CD4-positive, alpha-beta T cell treated with Interleukin-1 beta for 1 hour (primary cell): Measurements from ENCODE around the gene LEMD2.

ENCODE experiments used
- DNase-seq, 2 donors: peaks; one replicate each; pipeline ENCODE4 v3.0.0-alpha.2; 2020 to 2022

Gene LEMD2

GRCh38 chr6:33754222-33754621 is 34.7 kb downstream of the LEMD2 start:
- no peak for DNase-seq

- DNase-seq: no peak
Observed at GRCh38 chr6:33752646-33753015, 36.3 kb downstream of the LEMD2 start.

GRCh38 chr6:33751771-33752645 is 36.9 kb downstream of the LEMD2 start:
- DNase-seq: no peak

- DNase-seq: no peak
Observed at GRCh38 chr6:33750244-33750991, 38.5 kb downstream of the LEMD2 start.

GRCh38 chr6:33749401-33749800 is 39.5 kb downstream of the LEMD2 start:
- no peak for DNase-seq

GRCh38 chr6:33748841-33749240 is 40.1 kb downstream of the LEMD2 start:
- no peak for DNase-seq

GRCh38 chr6:33747823-33748222 is 41.1 kb downstream of the LEMD2 start:
- DNase-seq: no peak

GRCh38 chr6:33746651-33747100 is 42.3 kb downstream of the LEMD2 start, which contains the start of gene IP6K3:
Gene IP6K3, minus strand, starts transcription at chr6:33746905. Its CDS starts 11,429 bp downstream, at chr6:33735476.
- DNase-seq: no peak

GRCh38 chr6:33746036-33746600 is 42.8 kb downstream of the LEMD2 start:
- no peak for DNase-seq

- DNase-seq: no peak
Observed at GRCh38 chr6:33745548-33745947, 43.4 kb downstream of the LEMD2 start.

- no peak for DNase-seq
Observed at GRCh38 chr6:33744895-33745546, 43.9 kb downstream of the LEMD2 start.

- peak; percentile 66 to 72 for DNase-seq
Observed at GRCh38 chr6:33744001-33744848, 44.7 kb downstream of the LEMD2 start.

- DNase-seq: no peak
Observed at GRCh38 chr6:33742837-33743236, 46.1 kb downstream of the LEMD2 start.

GRCh38 chr6:33742092-33742491 is 46.8 kb downstream of the LEMD2 start:
- DNase-seq: no peak

- no peak for DNase-seq
Observed at GRCh38 chr6:33740794-33741193, 48.1 kb downstream of the LEMD2 start.

- no peak for DNase-seq
Observed at GRCh38 chr6:33740204-33740608, 48.7 kb downstream of the LEMD2 start.

GRCh38 chr6:33739571-33739970 is 49.4 kb downstream of the LEMD2 start:
- no peak for DNase-seq

- DNase-seq: no peak
Observed at GRCh38 chr6:33738879-33739278, 50.1 kb downstream of the LEMD2 start.

GRCh38 chr6:33738153-33738552 is 50.8 kb downstream of the LEMD2 start:
- no peak for DNase-seq

GRCh38 chr6:33737267-33738026 is 51.5 kb downstream of the LEMD2 start:
- no peak for DNase-seq

GRCh38 chr6:33735216-33735615 is 53.7 kb downstream of the LEMD2 start:
- DNase-seq: no peak

GRCh38 chr6:33733709-33734007 is 55.3 kb downstream of the LEMD2 start:
- no peak for DNase-seq
